Effector memory CD4-positive, alpha-beta T cell (primary cell): Measurements from ENCODE around the gene PSG6.
"Not testable (repeated sequence)": the region's sequence is repeated elsewhere in the genome, so short reads cannot be mapped to it uniquely, and the experiment has no call there.

Source experiments
- DNase-seq, 3 donors: peaks; one replicate each; pipeline ENCODE4 v3.0.0-alpha.2; 2020
- H3K27ac ChIP-seq: 2 replicates; pipeline ENCODE4 v1.7.0; 2013; ENCODE audit warnings: mild to moderate bottlenecking, low read length, moderate library complexity; ENCODE audit not compliant: insufficient read depth, poor library complexity, severe bottlenecking
- H3K27me3 ChIP-seq: replicated peaks from 2 replicates; pipeline ENCODE4 v1.7.0; 2013; ENCODE audit warnings: mild to moderate bottlenecking, low read length; ENCODE audit not compliant: insufficient read depth, control insufficient read depth, poor library complexity, severe bottlenecking
- H3K36me3 ChIP-seq: 2 replicates; pipeline ENCODE4 v1.7.0; 2013; ENCODE audit warnings: mild to moderate bottlenecking, low read length, moderate library complexity; ENCODE audit not compliant: control insufficient read depth, insufficient read depth
- H3K4me1 ChIP-seq: 2 replicates; pipeline ENCODE4 v1.7.0; 2013; ENCODE audit warnings: low read length, mild to moderate bottlenecking; ENCODE audit not compliant: control insufficient read depth, insufficient read depth, poor library complexity, severe bottlenecking
- H3K4me3 ChIP-seq: 2 replicates; pipeline ENCODE4 v1.7.0; 2013; ENCODE audit warnings: low read length, low read depth, mild to moderate bottlenecking; ENCODE audit not compliant: insufficient read depth, poor library complexity, severe bottlenecking
- H3K9me3 ChIP-seq: 2 replicates; pipeline ENCODE4 v1.7.0; 2013; ENCODE audit warnings: mild to moderate bottlenecking, low read length, moderate library complexity; ENCODE audit not compliant: control insufficient read depth

The PSG6 gene

DNA sequence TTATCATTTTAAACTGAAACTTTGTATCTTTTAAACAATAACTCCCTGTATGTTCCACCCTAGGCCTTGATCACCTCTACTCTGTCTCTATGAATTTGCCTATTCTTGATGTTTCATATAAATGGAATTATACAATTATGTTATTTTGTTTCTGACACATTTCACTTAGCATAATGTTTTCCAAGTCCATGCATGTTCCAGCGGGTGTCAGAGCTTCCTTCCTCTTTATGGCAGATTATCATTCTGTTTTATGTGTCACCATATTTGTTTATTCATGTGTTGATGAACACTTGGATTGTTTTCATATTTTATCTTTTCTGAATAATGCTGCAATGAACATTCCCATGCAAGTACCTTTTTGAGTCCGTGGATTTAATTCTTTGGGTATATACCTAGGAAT, 35.0 kb downstream of the PSG6 start:
- DNase-seq, H3K9me3 ChIP-seq, H3K27me3 ChIP-seq, H3K27ac ChIP-seq, H3K4me1 ChIP-seq, H3K36me3 ChIP-seq, H3K4me3 ChIP-seq: not testable (repeated sequence)

DNA sequence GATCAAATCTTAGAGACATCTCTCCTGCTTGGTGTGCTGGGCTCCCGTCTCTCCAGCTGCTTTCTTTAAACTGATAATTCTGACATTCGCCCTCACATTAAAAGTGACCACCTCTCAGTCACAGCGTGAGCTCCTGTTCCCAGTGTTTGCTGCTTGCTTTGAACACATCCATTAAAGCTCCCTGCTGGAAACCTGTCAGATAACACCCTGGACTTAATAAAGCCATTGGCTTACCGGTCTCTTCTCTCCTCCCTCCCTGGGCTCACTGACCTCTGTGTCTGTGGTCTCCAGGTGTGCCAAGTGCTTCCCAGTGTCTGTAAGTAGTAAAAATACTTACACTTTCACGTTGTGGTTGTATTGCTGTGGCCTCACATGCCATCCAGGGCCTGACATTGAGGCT, 35.7 kb downstream of the PSG6 start:
- not testable (repeated sequence) for H3K4me1 ChIP-seq, H3K27me3 ChIP-seq, H3K36me3 ChIP-seq, H3K9me3 ChIP-seq, H3K27ac ChIP-seq, DNase-seq, H3K4me3 ChIP-seq

- not testable (repeated sequence) for H3K27ac ChIP-seq, H3K36me3 ChIP-seq, H3K4me3 ChIP-seq, DNase-seq, H3K4me1 ChIP-seq, H3K9me3 ChIP-seq, H3K27me3 ChIP-seq
Measured at GRCh38 chr19:42881279-42881678, 36.4 kb downstream of the PSG6 start.

DNA sequence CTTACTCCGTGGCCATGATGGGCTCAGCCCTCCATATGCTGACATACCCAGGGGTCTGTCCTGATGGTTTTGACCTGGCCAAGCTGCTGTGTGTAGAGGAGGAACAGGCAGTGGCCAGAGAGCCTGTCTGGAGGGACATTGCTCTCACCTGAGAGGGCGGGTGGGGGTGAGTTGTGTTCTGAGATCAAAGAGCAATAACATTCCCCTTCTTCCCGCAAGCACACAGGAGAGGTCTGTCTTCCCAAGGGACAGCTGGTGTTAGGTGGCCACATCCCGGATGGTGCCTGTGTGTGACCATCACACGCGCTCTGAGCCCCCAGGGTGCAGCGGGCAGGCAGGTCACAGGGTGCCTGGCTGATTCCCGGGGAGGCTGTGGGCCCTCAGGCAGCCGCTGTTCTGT, 37.1 kb downstream of the PSG6 start:
- not testable (repeated sequence) for H3K9me3 ChIP-seq, DNase-seq

DNA sequence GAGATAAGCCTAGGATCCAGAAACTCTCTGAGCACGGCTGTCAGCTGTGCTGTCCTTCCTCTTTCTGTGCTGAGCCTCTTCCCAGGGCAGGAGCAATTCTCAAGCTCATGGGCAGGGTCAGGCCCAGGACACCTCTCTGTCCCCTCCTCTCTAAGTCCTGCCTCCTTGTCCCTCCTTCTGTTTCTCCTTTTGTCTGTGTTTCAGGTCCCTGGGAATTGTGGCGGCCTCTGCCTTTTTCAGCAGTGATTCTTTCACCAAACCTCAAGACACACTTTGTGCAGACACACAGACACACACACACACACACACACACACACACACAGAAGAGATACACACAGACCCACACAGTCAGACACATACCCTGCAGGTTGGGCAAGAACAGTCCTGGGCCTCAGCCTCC, 38.1 kb downstream of the PSG6 start, which contains the start of gene PSG1:
PSG1 (minus strand) TSS at position 101 of the 400 bp plus-strand sequence. CDS start 132 bp downstream, outside the sequence.
- no peak within 1 kb of the TSS for H3K27ac ChIP-seq
- H3K4me3 ChIP-seq: no peak within 1 kb of the TSS
- DNase-seq: no peak
- H3K4me1 ChIP-seq: no peaks in the 10 kb centered on the region
- H3K27me3 ChIP-seq: no peaks in the 10 kb centered on the region
- no peaks in the 10 kb centered on the region for H3K36me3 ChIP-seq
- no peaks in the 10 kb centered on the region for H3K9me3 ChIP-seq

More for the DNA sequence above, 37.1 kb downstream of the PSG6 start:
- H3K4me1 ChIP-seq, H3K27me3 ChIP-seq, H3K36me3 ChIP-seq, H3K4me3 ChIP-seq, H3K27ac ChIP-seq: not testable (repeated sequence)

DNA sequence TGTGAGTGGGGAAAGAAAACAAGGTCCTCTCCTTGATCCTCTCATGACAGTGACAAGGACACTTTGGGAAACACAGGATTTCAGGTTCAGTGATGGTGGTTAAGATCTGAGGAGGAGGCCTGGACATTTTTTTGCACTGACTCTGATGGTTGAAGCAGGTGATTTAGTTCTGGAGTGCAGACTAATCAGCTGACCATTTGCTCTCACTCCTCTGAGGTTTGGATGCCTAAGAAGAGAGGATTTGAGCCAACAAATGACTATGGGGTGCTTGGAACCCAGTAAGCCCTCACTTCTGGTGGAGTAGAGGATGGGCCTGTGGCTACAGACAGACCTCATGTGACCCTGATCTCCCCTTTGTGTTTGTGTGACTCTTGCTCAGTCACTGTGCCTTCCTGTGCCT, 41.1 kb downstream of the PSG6 start:
- not testable (repeated sequence) for H3K36me3 ChIP-seq, H3K4me1 ChIP-seq, DNase-seq, H3K9me3 ChIP-seq, H3K4me3 ChIP-seq, H3K27me3 ChIP-seq, H3K27ac ChIP-seq

DNA sequence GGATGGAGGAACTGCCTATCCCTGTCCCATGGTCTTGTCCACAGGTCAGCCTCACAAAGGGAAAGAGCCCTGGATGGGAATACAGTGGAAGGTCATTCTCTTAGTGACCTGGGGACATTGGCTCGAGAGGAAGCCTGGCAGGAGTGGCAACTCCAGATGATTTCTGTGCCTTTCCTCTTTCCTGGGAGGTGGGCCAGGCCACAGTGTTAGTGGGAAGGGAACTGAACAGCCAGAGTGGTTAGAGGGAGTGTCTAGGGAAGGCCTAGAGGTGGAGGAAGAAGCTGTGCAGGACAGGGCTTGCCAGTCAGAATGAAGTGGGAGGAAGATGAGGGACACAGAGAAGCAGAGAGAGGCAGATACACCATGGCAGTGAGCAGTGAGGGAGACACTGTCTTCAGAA, 41.8 kb downstream of the PSG6 start:
- not testable (repeated sequence) for H3K4me1 ChIP-seq, H3K27ac ChIP-seq, H3K4me3 ChIP-seq, H3K36me3 ChIP-seq, DNase-seq, H3K9me3 ChIP-seq, H3K27me3 ChIP-seq

- not testable (repeated sequence) for H3K27ac ChIP-seq
Measured at GRCh38 chr19:42874901-42875813, 42.5 kb downstream of the PSG6 start.

GRCh38 chr19:42874136-42874535, 43.6 kb downstream of the PSG6 start:
- not testable (repeated sequence) for H3K9me3 ChIP-seq, DNase-seq, H3K27ac ChIP-seq, H3K4me1 ChIP-seq, H3K27me3 ChIP-seq, H3K4me3 ChIP-seq, H3K36me3 ChIP-seq

More at GRCh38 chr19:42874901-42875813, 42.5 kb downstream of the PSG6 start:
- H3K9me3 ChIP-seq, H3K36me3 ChIP-seq, H3K27me3 ChIP-seq, H3K4me1 ChIP-seq, H3K4me3 ChIP-seq, DNase-seq: not testable (repeated sequence)

GRCh38 chr19:42872608-42873007, 45.1 kb downstream of the PSG6 start:
- Histone ChIP-seq H3K27ac (no peak overlapping the region), H3K4me1 (no peaks in the 10 kb centered on the region), H3K36me3 (no peaks in the 10 kb centered on the region), H3K27me3 (no peaks in the 10 kb centered on the region), H3K4me3 (no peak overlapping the region), H3K9me3 (no peaks in the 10 kb centered on the region)
- DNase-seq: no peak
